ENCODE results near the gene PTPRK.
A peak's percentile ranks its signal among the peaks of the same experiment; 100 is the strongest.

The PTPRK gene

GRCh38 chr6:128532136-128532535 is 11.7 kb upstream of the PTPRK start:
- Histone ChIP-seq H3K36me3 (ENCODE audit: control insufficient read depth, insufficient read depth, low read length) (no peaks in the 10 kb centered on the region), H3K27ac (ENCODE audit: insufficient read depth, low read depth, low read length, poor library complexity, severe bottlenecking) (no peak overlapping the region), H3K4me1 (ENCODE audit: control insufficient read depth, insufficient read depth, low read length) (no peaks in the 10 kb centered on the region), H3K27me3 (ENCODE audit: control insufficient read depth, insufficient read depth, low read length, poor library complexity, severe bottlenecking) (no peaks in the 10 kb centered on the region), H3K4me3 (ENCODE audit: insufficient read depth, low read depth, low read length) (no peak overlapping the region), H3K9me3 (ENCODE audit: control insufficient read depth, low read length) (no peaks in the 10 kb centered on the region)
- 100% methylated on average over 2 of the region's 2 CpGs for WGBS, 2 experiments

GRCh38 chr6:128531696-128532095 is 11.3 kb upstream of the PTPRK start:
- Histone ChIP-seq H3K27ac (ENCODE audit: insufficient read depth, low read depth, low read length, poor library complexity, severe bottlenecking) (no peak overlapping the region), H3K4me1 (ENCODE audit: control insufficient read depth, insufficient read depth, low read length) (no peaks in the 10 kb centered on the region), H3K9me3 (ENCODE audit: control insufficient read depth, low read length) (no peaks in the 10 kb centered on the region), H3K4me3 (ENCODE audit: insufficient read depth, low read depth, low read length) (no peak overlapping the region), H3K36me3 (ENCODE audit: control insufficient read depth, insufficient read depth, low read length) (no peaks in the 10 kb centered on the region), H3K27me3 (ENCODE audit: control insufficient read depth, insufficient read depth, low read length, poor library complexity, severe bottlenecking) (no peaks in the 10 kb centered on the region)
- 88 to 95% methylated on average over 2 of the region's 2 CpGs for WGBS, 2 experiments

- Histone ChIP-seq H3K36me3 (ENCODE audit: control insufficient read depth, insufficient read depth, low read length) (no peaks in the 10 kb centered on the region), H3K4me1 (ENCODE audit: control insufficient read depth, insufficient read depth, low read length) (peaks cover 17% of the 10 kb centered on the region), H3K27ac (ENCODE audit: insufficient read depth, low read depth, low read length, poor library complexity, severe bottlenecking) (no peak overlapping the region), H3K27me3 (ENCODE audit: control insufficient read depth, insufficient read depth, low read length, poor library complexity, severe bottlenecking) (no peaks in the 10 kb centered on the region), H3K9me3 (ENCODE audit: control insufficient read depth, low read length) (no peaks in the 10 kb centered on the region), H3K4me3 (ENCODE audit: insufficient read depth, low read depth, low read length) (no peak overlapping the region)
Measured at GRCh38 chr6:128528241-128528640, 7.8 kb upstream of the PTPRK start.

- H3K36me3 ChIP-seq (ENCODE audit: control insufficient read depth, insufficient read depth, low read length) = no peaks in the 10 kb centered on the region
- H3K27me3 ChIP-seq (ENCODE audit: control insufficient read depth, insufficient read depth, low read length, poor library complexity, severe bottlenecking) = no peaks in the 10 kb centered on the region
- H3K4me3 ChIP-seq (ENCODE audit: insufficient read depth, low read depth, low read length) = no peak overlapping the region
- WGBS, 2 experiments = 97 to 98% methylated on average over 1 of the region's 1 CpG
- peaks cover 17% of the 10 kb centered on the region for H3K4me1 ChIP-seq (ENCODE audit: control insufficient read depth, insufficient read depth, low read length)
- no peaks in the 10 kb centered on the region for H3K9me3 ChIP-seq (ENCODE audit: control insufficient read depth, low read length)
- no peak overlapping the region for H3K27ac ChIP-seq (ENCODE audit: insufficient read depth, low read depth, low read length, poor library complexity, severe bottlenecking)
Measured at GRCh38 chr6:128527375-128527774, 7.0 kb upstream of the PTPRK start.

GRCh38 chr6:128526152-128526914 is 5.9 kb upstream of the PTPRK start:
- WGBS, 2 experiments = 93 to 95% methylated on average over 5 of the region's 5 CpGs

GRCh38 chr6:128525406-128525805 is 5.0 kb upstream of the PTPRK start:
- Histone ChIP-seq H3K4me3 (ENCODE audit: insufficient read depth, low read depth, low read length) (no peak overlapping the region), H3K27me3 (ENCODE audit: control insufficient read depth, insufficient read depth, low read length, poor library complexity, severe bottlenecking) (no peaks in the 10 kb centered on the region), H3K4me1 (ENCODE audit: control insufficient read depth, insufficient read depth, low read length) (peaks cover 17% of the 10 kb centered on the region), H3K36me3 (ENCODE audit: control insufficient read depth, insufficient read depth, low read length) (no peaks in the 10 kb centered on the region), H3K9me3 (ENCODE audit: control insufficient read depth, low read length) (no peaks in the 10 kb centered on the region), H3K27ac (ENCODE audit: insufficient read depth, low read depth, low read length, poor library complexity, severe bottlenecking) (peak overlapping the region; percentile 11)
- WGBS, 2 experiments = 88 to 98% methylated on average over 2 of the region's 2 CpGs

More at GRCh38 chr6:128526152-128526914, 5.9 kb upstream of the PTPRK start:
- Histone ChIP-seq H3K9me3 (ENCODE audit: control insufficient read depth, low read length) (no peaks in the 10 kb centered on the region), H3K27me3 (ENCODE audit: control insufficient read depth, insufficient read depth, low read length, poor library complexity, severe bottlenecking) (no peaks in the 10 kb centered on the region), H3K4me3 (ENCODE audit: insufficient read depth, low read depth, low read length) (no peak overlapping the region), H3K4me1 (ENCODE audit: control insufficient read depth, insufficient read depth, low read length) (peaks cover 17% of the 10 kb centered on the region), H3K36me3 (ENCODE audit: control insufficient read depth, insufficient read depth, low read length) (no peaks in the 10 kb centered on the region), H3K27ac (ENCODE audit: insufficient read depth, low read depth, low read length, poor library complexity, severe bottlenecking) (no peak overlapping the region)

GRCh38 chr6:128521282-128521632 is 858 bp upstream of the PTPRK start:
- WGBS, 2 experiments = 54% methylated on average over 2 of the region's 2 CpGs; no CpG with 5 or more reads in 1 of the 2 experiments
- Histone ChIP-seq H3K4me3 (ENCODE audit: insufficient read depth, low read depth, low read length) (peak overlapping the region; percentile 82), H3K27ac (ENCODE audit: insufficient read depth, low read depth, low read length, poor library complexity, severe bottlenecking) (peak overlapping the region; percentile 98), H3K27me3 (ENCODE audit: control insufficient read depth, insufficient read depth, low read length, poor library complexity, severe bottlenecking) (peaks cover 8% of the 10 kb centered on the region), H3K36me3 (ENCODE audit: control insufficient read depth, insufficient read depth, low read length) (no peaks in the 10 kb centered on the region), H3K4me1 (ENCODE audit: control insufficient read depth, insufficient read depth, low read length) (peaks cover 21% of the 10 kb centered on the region), H3K9me3 (ENCODE audit: control insufficient read depth, low read length) (no peaks in the 10 kb centered on the region)

GRCh38 chr6:128519931-128520435 is 416 bp downstream of the PTPRK start:
- Histone ChIP-seq H3K9me3 (ENCODE audit: control insufficient read depth, low read length) (no peaks in the 10 kb centered on the region), H3K4me1 (ENCODE audit: control insufficient read depth, insufficient read depth, low read length) (peaks cover 11% of the 10 kb centered on the region), H3K4me3 (ENCODE audit: insufficient read depth, low read depth, low read length) (peak overlapping the region; percentile 82), H3K36me3 (ENCODE audit: control insufficient read depth, insufficient read depth, low read length) (no peaks in the 10 kb centered on the region), H3K27me3 (ENCODE audit: control insufficient read depth, insufficient read depth, low read length, poor library complexity, severe bottlenecking) (peaks cover 8% of the 10 kb centered on the region), H3K27ac (ENCODE audit: insufficient read depth, low read depth, low read length, poor library complexity, severe bottlenecking) (peak overlapping the region; percentile 95)
- WGBS, 2 experiments = 0% methylated on average over 39 of the region's 39 CpGs

GRCh38 chr6:128519132-128519930 is 1.1 kb downstream of the PTPRK start:
- Histone ChIP-seq H3K9me3 (ENCODE audit: control insufficient read depth, low read length) (no peaks in the 10 kb centered on the region), H3K4me3 (ENCODE audit: insufficient read depth, low read depth, low read length) (peak overlapping the region; percentile 82), H3K27ac (ENCODE audit: insufficient read depth, low read depth, low read length, poor library complexity, severe bottlenecking) (peak overlapping the region; percentile 95), H3K27me3 (ENCODE audit: control insufficient read depth, insufficient read depth, low read length, poor library complexity, severe bottlenecking) (peaks cover 8% of the 10 kb centered on the region), H3K36me3 (ENCODE audit: control insufficient read depth, insufficient read depth, low read length) (no peaks in the 10 kb centered on the region), H3K4me1 (ENCODE audit: control insufficient read depth, insufficient read depth, low read length) (peaks cover 5% of the 10 kb centered on the region)
- 0% methylated on average over 46 of the region's 46 CpGs for WGBS, 2 experiments

- H3K27ac ChIP-seq (ENCODE audit: insufficient read depth, low read depth, low read length, poor library complexity, severe bottlenecking) = no peak overlapping the region
- no peaks in the 10 kb centered on the region for H3K9me3 ChIP-seq (ENCODE audit: control insufficient read depth, low read length)
- H3K4me3 ChIP-seq (ENCODE audit: insufficient read depth, low read depth, low read length) = peak overlapping the region; percentile 82
- no peaks in the 10 kb centered on the region for H3K36me3 ChIP-seq (ENCODE audit: control insufficient read depth, insufficient read depth, low read length)
- peaks cover 8% of the 10 kb centered on the region for H3K27me3 ChIP-seq (ENCODE audit: control insufficient read depth, insufficient read depth, low read length, poor library complexity, severe bottlenecking)
- peaks cover 4% of the 10 kb centered on the region for H3K4me1 ChIP-seq (ENCODE audit: control insufficient read depth, insufficient read depth, low read length)
- 23 to 24% methylated on average over 20 to 21 of the region's 21 CpGs for WGBS, 2 experiments
Measured at GRCh38 chr6:128518434-128519131, 1.8 kb downstream of the PTPRK start.
